SK-N-SH treated with all-trans-retinoic acid at 6 μM for 48 hours (cell line): ENCODE data around the gene CCBE1.

Experiments
- ARNTL ChIP-seq: fragments of 450-650 bp; formaldehyde crosslinking; IDR thresholded peaks from 2 replicates; pipeline ENCODE4 v1.5.0; 2020; ENCODE audit warnings: low read depth, mild to moderate bottlenecking, moderate library complexity, borderline replicate concordance
- CREB5 ChIP-seq: fragments of 250-450 bp; sonication (Bioruptor Pico); IDR thresholded peaks from 2 replicates; pipeline ENCODE4 v1.5.1; 2020; ENCODE audit warnings: low read depth, mild to moderate bottlenecking, moderate library complexity
- ESRRG ChIP-seq: fragments of 250-450 bp; sonication (Bioruptor Pico); IDR thresholded peaks from 2 replicates; pipeline ENCODE4 v1.6.1; 2021; ENCODE audit warnings: mild to moderate bottlenecking
- OSR1 ChIP-seq: fragments of 250-450 bp; sonication (Bioruptor Pico); IDR thresholded peaks from 2 replicates; pipeline ENCODE4 v1.8.0; 2022; ENCODE audit warnings: moderate library complexity, mild to moderate bottlenecking, inconsistent platforms
- PATZ1 ChIP-seq: fragments of 250-450 bp; sonication (Bioruptor Pico); IDR thresholded peaks from 2 replicates; pipeline ENCODE4 v1.8.0; 2020; ENCODE audit warnings: mild to moderate bottlenecking, moderate library complexity, borderline replicate concordance
- RARB ChIP-seq: fragments of 250-450 bp; sonication (Bioruptor Pico); IDR thresholded peaks from 2 replicates; pipeline ENCODE4 v1.8.0; 2021; ENCODE audit warnings: mild to moderate bottlenecking, moderate library complexity
- TSHZ2 ChIP-seq: fragments of 250-450 bp; sonication (Bioruptor Pico); IDR thresholded peaks from 2 replicates; pipeline ENCODE4 v1.5.0; 2020; ENCODE audit warnings: mild to moderate bottlenecking, moderate library complexity
- ZC3H10 ChIP-seq: fragments of 250-450 bp; sonication (Bioruptor Pico); IDR thresholded peaks from 2 replicates; pipeline ENCODE4 v1.5.1; 2021; ENCODE audit warnings: mild to moderate bottlenecking, moderate library complexity
- ZFP3 ChIP-seq: fragments of 250-450 bp; sonication (Bioruptor Pico); IDR thresholded peaks from 2 replicates; pipeline ENCODE4 v1.5.0; 2020; ENCODE audit warnings: mild to moderate bottlenecking, moderate library complexity
- ZNF565 ChIP-seq: fragments of 450-650 bp; formaldehyde crosslinking; conservative IDR thresholded peaks from 2 replicates; pipeline ENCODE4 v1.5.0; 2020; ENCODE audit warnings: low read depth, mild to moderate bottlenecking, moderate library complexity
- TF ChIP-seq, protein P1 (sequence below): fragments of 250-450 bp; sonication (Bioruptor Pico); IDR thresholded peaks from 2 replicates; pipeline ENCODE4 v1.8.0; 2021; ENCODE audit warnings: low read depth, mild to moderate bottlenecking, moderate library complexity, borderline replicate concordance
- TF ChIP-seq, protein P2 (sequence below): fragments of 250-450 bp; sonication (Bioruptor Pico); IDR thresholded peaks from 2 replicates; pipeline ENCODE4 v1.5.1; 2021; ENCODE audit warnings: mild to moderate bottlenecking, moderate library complexity

DNA sequence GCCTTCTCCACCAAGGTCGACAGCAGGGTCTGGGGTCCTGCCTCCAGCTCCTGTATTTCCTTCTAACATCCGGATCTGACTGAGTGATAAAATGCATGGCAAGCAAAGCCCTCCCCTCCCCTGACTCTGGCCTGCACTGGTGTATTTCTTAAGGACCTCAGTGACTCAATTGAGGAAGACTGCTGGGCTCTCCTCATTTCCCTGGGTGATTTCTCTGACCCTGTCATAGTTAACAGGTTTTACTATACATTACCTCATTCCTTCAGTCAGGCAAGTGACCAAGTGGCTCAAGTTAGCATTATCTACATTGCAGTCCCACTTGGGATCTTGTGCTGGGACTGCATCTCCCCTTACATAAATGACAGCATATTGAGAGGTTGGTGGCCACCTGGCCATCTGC lies 38.8 kb upstream of the CCBE1 start:
- TF ChIP-seq, protein P1, sequence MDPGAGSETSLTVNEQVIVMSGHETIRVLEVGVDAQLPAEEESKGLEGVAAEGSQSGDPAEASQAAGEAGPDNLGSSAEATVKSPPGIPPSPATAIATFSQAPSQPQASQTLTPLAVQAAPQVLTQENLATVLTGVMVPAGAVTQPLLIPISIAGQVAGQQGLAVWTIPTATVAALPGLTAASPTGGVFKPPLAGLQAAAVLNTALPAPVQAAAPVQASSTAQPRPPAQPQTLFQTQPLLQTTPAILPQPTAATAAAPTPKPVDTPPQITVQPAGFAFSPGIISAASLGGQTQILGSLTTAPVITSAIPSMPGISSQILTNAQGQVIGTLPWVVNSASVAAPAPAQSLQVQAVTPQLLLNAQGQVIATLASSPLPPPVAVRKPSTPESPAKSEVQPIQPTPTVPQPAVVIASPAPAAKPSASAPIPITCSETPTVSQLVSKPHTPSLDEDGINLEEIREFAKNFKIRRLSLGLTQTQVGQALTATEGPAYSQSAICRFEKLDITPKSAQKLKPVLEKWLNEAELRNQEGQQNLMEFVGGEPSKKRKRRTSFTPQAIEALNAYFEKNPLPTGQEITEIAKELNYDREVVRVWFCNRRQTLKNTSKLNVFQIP (CRISPR knock-in tag) = no peak
- TF ChIP-seq RARB (CRISPR knock-in tag) (no peak), ZC3H10 (CRISPR knock-in tag) (no peak), OSR1 (CRISPR knock-in tag) (no peak), ZFP3 (no peak), TSHZ2 (CRISPR knock-in tag) (no peak), ZNF565 (CRISPR knock-in tag) (no peak), CREB5 (no peak), ESRRG (CRISPR knock-in tag) (no peak), PATZ1 (CRISPR knock-in tag) (no peak), ARNTL (CRISPR knock-in tag) (no peak)
- TF ChIP-seq, protein P2, sequence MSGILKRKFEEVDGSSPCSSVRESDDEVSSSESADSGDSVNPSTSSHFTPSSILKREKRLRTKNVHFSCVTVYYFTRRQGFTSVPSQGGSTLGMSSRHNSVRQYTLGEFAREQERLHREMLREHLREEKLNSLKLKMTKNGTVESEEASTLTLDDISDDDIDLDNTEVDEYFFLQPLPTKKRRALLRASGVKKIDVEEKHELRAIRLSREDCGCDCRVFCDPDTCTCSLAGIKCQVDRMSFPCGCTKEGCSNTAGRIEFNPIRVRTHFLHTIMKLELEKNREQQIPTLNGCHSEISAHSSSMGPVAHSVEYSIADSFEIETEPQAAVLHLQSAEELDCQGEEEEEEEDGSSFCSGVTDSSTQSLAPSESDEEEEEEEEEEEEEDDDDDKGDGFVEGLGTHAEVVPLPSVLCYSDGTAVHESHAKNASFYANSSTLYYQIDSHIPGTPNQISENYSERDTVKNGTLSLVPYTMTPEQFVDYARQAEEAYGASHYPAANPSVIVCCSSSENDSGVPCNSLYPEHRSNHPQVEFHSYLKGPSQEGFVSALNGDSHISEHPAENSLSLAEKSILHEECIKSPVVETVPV (CRISPR knock-in tag) = no peak
